ENCODE measurements around the gene SLC35B3.

DNA sequence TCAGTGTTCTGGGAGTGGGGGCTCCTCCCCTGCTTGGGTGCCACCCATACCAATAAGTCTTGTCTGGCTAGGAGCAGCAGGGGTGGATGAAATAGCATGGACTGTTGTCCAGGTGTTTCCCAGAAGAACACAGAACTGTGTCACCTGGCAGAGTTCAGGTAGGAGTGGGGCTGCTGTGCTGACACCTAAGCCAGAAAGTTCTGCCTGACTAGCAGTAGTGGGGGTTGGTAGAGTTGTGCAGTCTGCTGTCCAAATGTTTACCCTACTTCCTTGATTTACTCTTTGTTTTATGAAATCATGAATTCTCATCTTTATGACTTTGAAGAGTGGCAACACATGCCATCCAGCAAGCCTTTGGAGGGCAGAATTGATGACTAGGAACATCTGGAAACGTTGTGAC lies 27.3 kb upstream of the SLC35B3 start:
- TF ChIP-seq EZH2 (IDR thresholded peaks at IDR 0.05; ENCODE audit: low read length, unreplicated experiment) (no peak), EZH2phosphoT487 (IDR thresholded peaks at IDR 0.05; ENCODE audit: borderline replicate concordance, low read length) (no peak)
- TF ChIP-seq, protein P1, sequence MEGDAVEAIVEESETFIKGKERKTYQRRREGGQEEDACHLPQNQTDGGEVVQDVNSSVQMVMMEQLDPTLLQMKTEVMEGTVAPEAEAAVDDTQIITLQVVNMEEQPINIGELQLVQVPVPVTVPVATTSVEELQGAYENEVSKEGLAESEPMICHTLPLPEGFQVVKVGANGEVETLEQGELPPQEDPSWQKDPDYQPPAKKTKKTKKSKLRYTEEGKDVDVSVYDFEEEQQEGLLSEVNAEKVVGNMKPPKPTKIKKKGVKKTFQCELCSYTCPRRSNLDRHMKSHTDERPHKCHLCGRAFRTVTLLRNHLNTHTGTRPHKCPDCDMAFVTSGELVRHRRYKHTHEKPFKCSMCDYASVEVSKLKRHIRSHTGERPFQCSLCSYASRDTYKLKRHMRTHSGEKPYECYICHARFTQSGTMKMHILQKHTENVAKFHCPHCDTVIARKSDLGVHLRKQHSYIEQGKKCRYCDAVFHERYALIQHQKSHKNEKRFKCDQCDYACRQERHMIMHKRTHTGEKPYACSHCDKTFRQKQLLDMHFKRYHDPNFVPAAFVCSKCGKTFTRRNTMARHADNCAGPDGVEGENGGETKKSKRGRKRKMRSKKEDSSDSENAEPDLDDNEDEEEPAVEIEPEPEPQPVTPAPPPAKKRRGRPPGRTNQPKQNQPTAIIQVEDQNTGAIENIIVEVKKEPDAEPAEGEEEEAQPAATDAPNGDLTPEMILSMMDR (conservative IDR thresholded peaks at IDR 0.05; ENCODE audit: low read depth, low read length): no peak

All from PC-3 (cell line).